ENCODE data around the gene TCF4.

- TF ChIP-seq POLR2A (IDR thresholded peaks at IDR 0.05), result no peak
- TF ChIP-seq CTCF (IDR thresholded peaks at IDR 0.05), result no peak
Observed at GRCh38 chr18:55398858-55399257, 189.1 kb downstream of the TCF4 start.
